K562 (cell line): ENCODE measurements around the gene ZNF740. TPM values are rescaled to one million over a fixed set of nuclear protein-coding genes. Genes with fewer than 3 reads are reported as not detected.

Experiments used
- ILF3 ChIP-seq: fragments of 450-650 bp; IDR thresholded peaks from 2 replicates; pipeline ENCODE4 v1.6.1; 2018; ENCODE audit warnings: antibody characterized with exemption, mild to moderate bottlenecking, moderate library complexity, borderline replicate concordance
- KLF13 ChIP-seq: fragments of 450-650 bp; IDR thresholded peaks from 2 replicates; pipeline ENCODE4 v1.6.1; 2016; ENCODE audit warnings: missing genetic modification characterization, low read depth, mild to moderate bottlenecking, missing compliant biosample characterization, moderate library complexity, borderline replicate concordance
- PHF20 ChIP-seq: fragments of 450-650 bp; IDR thresholded peaks from 2 replicates; pipeline ENCODE4 v1.6.1; 2018; ENCODE audit not compliant: partially characterized antibody
- PPARD ChIP-seq: fragments of 250-450 bp; sonication (Bioruptor Pico); IDR thresholded peaks from 2 replicates; pipeline ENCODE4 v1.8.0; 2022; ENCODE audit warnings: inconsistent platforms, mild to moderate bottlenecking, moderate library complexity
- SP2 ChIP-seq: IDR thresholded peaks from 2 replicates; pipeline ENCODE4 v1.6.1; 2011; ENCODE audit warnings: mild to moderate bottlenecking, low read depth, low read length, moderate library complexity; ENCODE audit not compliant: poor library complexity, severe bottlenecking; ENCODE audit errors: extremely low read depth
- TAF1 ChIP-seq: IDR thresholded peaks from 2 replicates; pipeline ENCODE4 v1.6.1; 2011; ENCODE audit warnings: mild to moderate bottlenecking, low read length, moderate library complexity; ENCODE audit not compliant: insufficient read depth, control insufficient read depth, severe bottlenecking; ENCODE audit errors: extremely low read depth
- ZNF232 ChIP-seq: sonication (generic); formaldehyde crosslinking; IDR thresholded peaks from 2 replicates; pipeline ENCODE4 v1.8.0; 2022; ENCODE audit warnings: mild to moderate bottlenecking, missing genetic modification reagents
- ZNF551 ChIP-seq: fragments of 250-450 bp; sonication (Bioruptor Pico); IDR thresholded peaks from 2 replicates; pipeline ENCODE4 v1.5.0; 2021; ENCODE audit warnings: mild to moderate bottlenecking, moderate library complexity
- polyA plus RNA-seq, 8 experiments: library from polyadenylated mRNA; depleted of rRNA in 4 of 8; stranded (reverse) in 5 of 8; unstranded in 3 of 8; fragments of >200 nt; fragmentation: Nextera tagmentation in 2 of 8; fragmentation: Illumina TruSeq in 1 of 8; extraction: Ambion mirVana in 2 of 8; extraction: Trizol in 1 of 8; gene quantifications; 2 replicates each; pipeline versions ENCODE4 v1.2.1 to v1.2.3, GENCODE V29; 2011 to 2014; ENCODE audit warnings: inconsistent platforms in 1 of 8, missing spikeins in 1 of 8
- total RNA-seq, 7 experiments: library from RNA; depleted of rRNA in 6 of 7; stranded (reverse); fragments of >200 nt in 6 of 7; fragmentation: Illumina TruSeq in 2 of 7; extraction: Trizol in 2 of 7; gene quantifications; 2 replicates each; pipeline versions ENCODE4 v1.2.1 to v1.2.3, GENCODE V29; 2011 to 2021; ENCODE audit warnings: low replicate concordance in 1 of 7
- TF ChIP-seq, protein P1 (sequence below): sonication (generic); formaldehyde crosslinking; IDR thresholded peaks from 2 replicates; pipeline ENCODE4 v1.8.1; 2023; ENCODE audit warnings: mild to moderate bottlenecking, missing genetic modification reagents

ZNF740 gene
- total and polyA plus RNA-seq, 9 of the 15 experiments (the other 6 are each of a cell fraction or from before 2014, with no cell fraction given) = 0.57 to 46.4 (median 18.6) TPM

DNA sequence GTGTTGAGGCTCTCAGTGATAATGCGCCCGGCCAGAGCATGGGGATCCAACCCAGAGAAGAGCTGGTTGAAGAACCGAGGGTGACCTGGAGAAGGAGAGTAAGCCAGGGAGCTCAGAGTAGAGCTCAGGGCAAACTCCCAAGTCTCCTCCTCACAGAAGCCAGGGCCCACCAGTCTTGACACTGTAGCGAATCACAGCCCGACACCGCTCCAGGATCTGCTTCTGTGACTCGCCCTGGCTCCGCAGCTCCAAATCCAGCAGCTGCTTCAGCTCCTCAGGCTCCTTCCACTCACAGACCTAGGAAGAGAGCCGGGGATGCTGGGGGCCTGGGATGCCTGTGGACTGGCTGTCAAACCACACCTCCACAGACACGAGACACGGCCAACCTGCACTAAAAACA is 8.2 kb upstream of the ZNF740 start (continued):
- TF ChIP-seq ZNF232 = no peak
- no peak for TF ChIP-seq ZNF551
- no peak for TF ChIP-seq ILF3
- TF ChIP-seq KLF13 (tag) = no peak
- no peak for TF ChIP-seq SP2
- no peak for TF ChIP-seq PPARD (CRISPR knock-in tag)
- no peak for TF ChIP-seq PHF20
- TF ChIP-seq TAF1 = no peak
- TF ChIP-seq, protein P1, sequence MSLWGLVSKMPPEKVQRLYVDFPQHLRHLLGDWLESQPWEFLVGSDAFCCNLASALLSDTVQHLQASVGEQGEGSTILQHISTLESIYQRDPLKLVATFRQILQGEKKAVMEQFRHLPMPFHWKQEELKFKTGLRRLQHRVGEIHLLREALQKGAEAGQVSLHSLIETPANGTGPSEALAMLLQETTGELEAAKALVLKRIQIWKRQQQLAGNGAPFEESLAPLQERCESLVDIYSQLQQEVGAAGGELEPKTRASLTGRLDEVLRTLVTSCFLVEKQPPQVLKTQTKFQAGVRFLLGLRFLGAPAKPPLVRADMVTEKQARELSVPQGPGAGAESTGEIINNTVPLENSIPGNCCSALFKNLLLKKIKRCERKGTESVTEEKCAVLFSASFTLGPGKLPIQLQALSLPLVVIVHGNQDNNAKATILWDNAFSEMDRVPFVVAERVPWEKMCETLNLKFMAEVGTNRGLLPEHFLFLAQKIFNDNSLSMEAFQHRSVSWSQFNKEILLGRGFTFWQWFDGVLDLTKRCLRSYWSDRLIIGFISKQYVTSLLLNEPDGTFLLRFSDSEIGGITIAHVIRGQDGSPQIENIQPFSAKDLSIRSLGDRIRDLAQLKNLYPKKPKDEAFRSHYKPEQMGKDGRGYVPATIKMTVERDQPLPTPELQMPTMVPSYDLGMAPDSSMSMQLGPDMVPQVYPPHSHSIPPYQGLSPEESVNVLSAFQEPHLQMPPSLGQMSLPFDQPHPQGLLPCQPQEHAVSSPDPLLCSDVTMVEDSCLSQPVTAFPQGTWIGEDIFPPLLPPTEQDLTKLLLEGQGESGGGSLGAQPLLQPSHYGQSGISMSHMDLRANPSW (CRISPR knock-in tag) = no peak
